Caco-2 (cell line): ENCODE measurements around the gene PPFIA4. TPM values are rescaled to one million over a fixed set of nuclear protein-coding genes. Genes with fewer than 3 reads are reported as not detected.
"Not testable (repeated sequence)": the region's sequence is repeated elsewhere in the genome, so short reads cannot be mapped to it uniquely, and the experiment has no call there.

Experiments
- BruUV-seq: library from RNA; stranded (reverse); fragments of 400-500 nt; replicated peaks from 2 replicates; lab custom pipeline; 2021; lab: Mats Ljungman, UMichigan
- CTCF ChIA-PET: fragments of 300-600 bp; sonication (Branson Sonifier 250); formaldehyde crosslinking; loops from one replicate; lab custom pipeline; 2022; ENCODE audit warnings: antibody characterized with exemption; lab: Charles Lee
- POLR2A ChIA-PET: fragments of 300-600 bp; sonication (Branson Sonifier 250); formaldehyde crosslinking; loops from one replicate; lab custom pipeline; 2022; ENCODE audit warnings: antibody characterized with exemption; lab: Charles Lee
- DNase-seq, 2 experiments: peaks; one replicate each; pipeline versions ENCODE4 v3.0.0 to v3.0.0-alpha.2; 2020 to 2022
- H3K27me3 ChIP-seq: replicated peaks from 2 replicates; pipeline ENCODE4 v1.6.0; 2011; ENCODE audit warnings: low read length; ENCODE audit not compliant: control insufficient read depth, insufficient read depth
- H3K36me3 ChIP-seq: 2 replicates; pipeline ENCODE4 v1.5.1; 2011; ENCODE audit warnings: low read length; ENCODE audit not compliant: control insufficient read depth, insufficient read depth
- H3K4me1 ChIP-seq: fragments of 250-450 bp; sonication (Bioruptor Pico); 2 replicates; pipeline ENCODE4 v1.5.1; 2020; ENCODE audit warnings: mild to moderate bottlenecking
- H3K4me3 ChIP-seq: 2 replicates; pipeline ENCODE4 v1.5.1; 2011; ENCODE audit warnings: low read depth, mild to moderate bottlenecking, control low read depth, low read length
- H3K9me3 ChIP-seq: fragments of 250-450 bp; sonication (Bioruptor Pico); 2 replicates; pipeline ENCODE4 v1.5.1; 2020; ENCODE audit warnings: mild to moderate bottlenecking, moderate library complexity
- H3K27ac Mint-ChIP-seq: one replicate; pipeline ENCODE4 v1.8.0; 2022; ENCODE audit warnings: mixed read lengths; ENCODE audit not compliant: unreplicated experiment
- H3K27me3 Mint-ChIP-seq: one replicate; pipeline ENCODE4 v1.8.0; 2022; ENCODE audit warnings: mixed read lengths; ENCODE audit not compliant: insufficient read depth, unreplicated experiment
- H3K36me3 Mint-ChIP-seq: one replicate; pipeline ENCODE4 v1.8.0; 2022; ENCODE audit warnings: mild to moderate bottlenecking, mixed read lengths; ENCODE audit not compliant: insufficient read depth, unreplicated experiment
- H3K4me1 Mint-ChIP-seq: one replicate; pipeline ENCODE4 v1.8.0; 2022; ENCODE audit warnings: low read depth, mixed read lengths; ENCODE audit not compliant: unreplicated experiment
- H3K4me3 Mint-ChIP-seq: one replicate; pipeline ENCODE4 v1.8.0; 2022; ENCODE audit warnings: mild to moderate bottlenecking, moderate library complexity, mixed read lengths; ENCODE audit not compliant: unreplicated experiment
- H3K9me3 Mint-ChIP-seq: one replicate; pipeline ENCODE4 v1.8.0; 2022; ENCODE audit warnings: mixed read lengths; ENCODE audit not compliant: unreplicated experiment
- intact Hi-C: fragments of 100-400 bp; cut with micrococcal nuclease; formaldehyde crosslinking; loops from one replicate; pipeline ENCODE4 v1.10.0; 2022; ENCODE audit not compliant: unreplicated experiment
- total RNA-seq: library from RNA; stranded (reverse); gene quantifications from 2 replicates; pipeline ENCODE4 v1.2.3, GENCODE V29; 2022
- TF ChIP-seq, protein P1 (sequence below), 2 experiments: fragments of 200-600 bp in 1 of 2; IDR thresholded peaks; 1 replicate in 1 of 2; 2 replicates in 1 of 2; pipeline versions ENCODE4 v1.5.1 to v1.8.0; 2011 to 2022; ENCODE audit warnings: antibody characterized with exemption in 1 of 2, control low read depth in 1 of 2, inconsistent platforms in 1 of 2, low read depth in 1 of 2, low read length in 1 of 2, mild to moderate bottlenecking in 1 of 2, moderate library complexity in 1 of 2; ENCODE audit not compliant: insufficient read depth in 1 of 2, severe bottlenecking in 1 of 2, unreplicated experiment in 1 of 2

Gene PPFIA4
- total RNA-seq, 1 experiment from 2014 or later: 9.4 TPM

DNA sequence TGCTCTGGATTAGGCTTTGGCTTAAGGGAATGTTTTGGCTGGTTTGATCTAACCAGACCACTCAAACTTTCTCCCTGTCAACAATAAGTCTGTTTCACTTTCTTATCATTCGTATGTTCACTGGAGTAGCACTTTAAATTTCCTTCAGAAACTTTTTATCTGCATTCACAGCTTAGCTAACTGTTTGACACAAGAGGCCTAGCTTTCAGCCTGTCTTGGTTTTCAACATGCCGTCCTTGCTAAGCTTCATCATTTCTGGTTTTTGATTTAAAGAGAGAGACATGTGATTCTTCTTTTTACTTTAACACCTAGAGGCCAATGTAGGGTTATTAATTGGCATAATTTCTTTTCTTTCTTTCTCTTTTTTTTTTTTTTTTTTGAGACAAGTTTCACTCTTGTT is 44.4 kb upstream of the PPFIA4 start:
- no peak overlapping the region for H3K4me3 ChIP-seq
- peaks cover 22% of the 10 kb centered on the region for H3K27me3 Mint-ChIP-seq
- H3K4me1 Mint-ChIP-seq: no peaks in the 10 kb centered on the region
- H3K4me1 ChIP-seq: no peaks in the 10 kb centered on the region
- CTCF ChIA-PET: no interaction called here
- no peak overlapping the region for H3K4me3 Mint-ChIP-seq
- no peaks in the 10 kb centered on the region for H3K27me3 ChIP-seq
- BruUV-seq: no TSS peak
- intact Hi-C loops: no loop called here
- H3K27ac Mint-ChIP-seq: no peak overlapping the region
- POLR2A ChIA-PET: no interaction called here
- H3K9me3 ChIP-seq: no peaks in the 10 kb centered on the region
- DNase-seq: no peak
- no peaks in the 10 kb centered on the region for H3K36me3 ChIP-seq
- no peaks in the 10 kb centered on the region for H3K36me3 Mint-ChIP-seq
- H3K9me3 Mint-ChIP-seq: no peaks in the 10 kb centered on the region
- TF ChIP-seq, protein P1, sequence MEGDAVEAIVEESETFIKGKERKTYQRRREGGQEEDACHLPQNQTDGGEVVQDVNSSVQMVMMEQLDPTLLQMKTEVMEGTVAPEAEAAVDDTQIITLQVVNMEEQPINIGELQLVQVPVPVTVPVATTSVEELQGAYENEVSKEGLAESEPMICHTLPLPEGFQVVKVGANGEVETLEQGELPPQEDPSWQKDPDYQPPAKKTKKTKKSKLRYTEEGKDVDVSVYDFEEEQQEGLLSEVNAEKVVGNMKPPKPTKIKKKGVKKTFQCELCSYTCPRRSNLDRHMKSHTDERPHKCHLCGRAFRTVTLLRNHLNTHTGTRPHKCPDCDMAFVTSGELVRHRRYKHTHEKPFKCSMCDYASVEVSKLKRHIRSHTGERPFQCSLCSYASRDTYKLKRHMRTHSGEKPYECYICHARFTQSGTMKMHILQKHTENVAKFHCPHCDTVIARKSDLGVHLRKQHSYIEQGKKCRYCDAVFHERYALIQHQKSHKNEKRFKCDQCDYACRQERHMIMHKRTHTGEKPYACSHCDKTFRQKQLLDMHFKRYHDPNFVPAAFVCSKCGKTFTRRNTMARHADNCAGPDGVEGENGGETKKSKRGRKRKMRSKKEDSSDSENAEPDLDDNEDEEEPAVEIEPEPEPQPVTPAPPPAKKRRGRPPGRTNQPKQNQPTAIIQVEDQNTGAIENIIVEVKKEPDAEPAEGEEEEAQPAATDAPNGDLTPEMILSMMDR (IDR thresholded peaks at IDR 0.05; ENCODE audit: insufficient read depth in 1 of 2, low read depth in 1 of 2, low read length in 1 of 2, severe bottlenecking in 1 of 2, unreplicated experiment in 1 of 2): no peak

DNA sequence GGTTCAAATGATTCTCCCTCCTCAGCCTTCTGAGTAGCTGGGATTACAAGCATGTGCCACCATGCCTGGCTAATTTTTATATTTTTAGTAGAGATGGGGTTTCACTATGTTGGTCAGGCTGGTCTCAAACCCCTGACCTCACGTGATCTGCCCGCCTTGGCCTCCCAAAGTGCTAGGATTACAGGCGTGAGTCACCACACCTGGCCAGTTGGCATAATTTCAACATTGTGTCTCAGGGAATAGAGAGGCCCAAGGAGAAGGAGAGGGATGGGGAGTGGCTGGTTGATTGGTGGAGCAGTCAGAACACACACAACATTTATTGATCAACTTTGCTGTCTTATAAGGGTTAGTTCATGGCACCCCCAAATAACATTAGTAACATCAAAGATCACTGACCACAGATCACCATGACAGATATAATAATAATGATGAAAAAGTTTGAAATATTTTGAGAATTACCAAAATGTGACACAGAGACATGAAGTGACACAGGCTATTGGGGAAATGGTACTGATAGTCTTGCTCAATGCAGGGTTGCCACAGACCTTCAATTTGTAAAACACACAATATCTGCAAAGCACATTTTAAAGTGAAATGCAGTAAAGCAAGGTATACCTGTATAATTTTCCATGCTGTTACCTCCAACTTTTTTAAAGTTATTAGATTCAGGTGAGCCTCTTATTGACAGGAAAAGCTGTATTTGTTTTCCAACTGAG is 43.4 kb upstream of the PPFIA4 start:
- Histone ChIP-seq H3K4me3 (no peak overlapping the region), H3K36me3 (no peaks in the 10 kb centered on the region), H3K9me3 (no peaks in the 10 kb centered on the region), H3K4me1 (no peaks in the 10 kb centered on the region), H3K27me3 (no peaks in the 10 kb centered on the region)
- POLR2A ChIA-PET: no interaction called here
- Mint-ChIP-seq H3K9me3 (no peaks in the 10 kb centered on the region), H3K36me3 (no peaks in the 10 kb centered on the region), H3K4me1 (no peaks in the 10 kb centered on the region), H3K27me3 (peaks cover 16% of the 10 kb centered on the region), H3K4me3 (no peak overlapping the region), H3K27ac (no peak overlapping the region)
- BruUV-seq: no TSS peak
- DNase-seq: no peak
- TF ChIP-seq, protein P1 (IDR thresholded peaks at IDR 0.05; ENCODE audit: insufficient read depth in 1 of 2, low read depth in 1 of 2, low read length in 1 of 2, severe bottlenecking in 1 of 2, unreplicated experiment in 1 of 2): no peak
- CTCF ChIA-PET: no interaction called here
- intact Hi-C loops: no loop called here

DNA sequence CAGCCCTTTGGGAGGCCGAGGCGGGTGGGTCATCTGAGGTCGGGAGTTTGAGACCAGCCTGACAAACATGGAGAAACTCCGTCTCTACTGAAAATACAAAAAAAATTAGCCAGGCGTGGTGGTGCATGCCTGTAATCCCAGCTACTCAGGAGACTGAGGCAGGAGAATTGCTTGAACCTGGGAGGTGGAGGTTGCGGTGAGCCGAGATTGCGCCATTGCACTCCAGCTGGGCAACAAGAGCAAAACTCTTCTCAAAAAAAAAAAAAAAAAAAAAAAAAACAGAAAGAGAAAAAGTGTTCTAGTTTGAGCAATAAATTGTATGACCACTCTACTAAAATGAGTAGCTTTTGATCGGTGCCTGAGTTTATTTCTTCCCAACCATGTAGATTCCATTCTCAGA is 40.2 kb upstream of the PPFIA4 start:
- H3K27ac Mint-ChIP-seq, H3K4me1 Mint-ChIP-seq, H3K27me3 Mint-ChIP-seq, H3K4me3 Mint-ChIP-seq, CTCF ChIA-PET, DNase-seq, H3K9me3 Mint-ChIP-seq, intact Hi-C loops, H3K4me3 ChIP-seq, H3K36me3 Mint-ChIP-seq, H3K9me3 ChIP-seq, H3K27me3 ChIP-seq, H3K4me1 ChIP-seq, H3K36me3 ChIP-seq, POLR2A ChIA-PET, BruUV-seq: not testable (repeated sequence)
